ENCODE results near the gene PTPN22. TPM values are rescaled to one million over a fixed set of nuclear protein-coding genes. Genes with fewer than 3 reads are reported as not detected.
A peak's percentile ranks its signal among the peaks of the same experiment; 100 is the strongest.

Gene PTPN22
- total RNA-seq, 2 experiments from 2014 or later: 79.4 to 81.1 TPM

GRCh38 chr1:113903501-113904292 is 32.2 kb upstream of the PTPN22 start:
- Mint-ChIP-seq H3K27me3 (no peaks in the 10 kb centered on the region), H3K4me1 (peaks cover 69% of the 10 kb centered on the region), H3K9me3 (no peaks in the 10 kb centered on the region), H3K27ac (peak overlapping the region; percentile 89), H3K4me3 (peak overlapping the region; percentile 93), H3K36me3 (ENCODE audit: low read depth) (peaks cover 63% of the 10 kb centered on the region)
- DNase-seq: no peak
- ChIA-PET CTCF (interaction anchor here (0.7 to 6.0 kb wide), 20 partner anchors 10 to 379 kb away, joined by 3 to 90 read pairs (median 4); partner anchors contain the start of gene HIPK1), POLR2A (interaction anchor here (0.7 to 9.3 kb wide), 24 partner anchors 9 to 144 kb away, joined by 3 to 268 read pairs (median 7); partner anchors contain the start of genes BCL2L15, HIPK1, PHTF1 and RSBN1)

DNA sequence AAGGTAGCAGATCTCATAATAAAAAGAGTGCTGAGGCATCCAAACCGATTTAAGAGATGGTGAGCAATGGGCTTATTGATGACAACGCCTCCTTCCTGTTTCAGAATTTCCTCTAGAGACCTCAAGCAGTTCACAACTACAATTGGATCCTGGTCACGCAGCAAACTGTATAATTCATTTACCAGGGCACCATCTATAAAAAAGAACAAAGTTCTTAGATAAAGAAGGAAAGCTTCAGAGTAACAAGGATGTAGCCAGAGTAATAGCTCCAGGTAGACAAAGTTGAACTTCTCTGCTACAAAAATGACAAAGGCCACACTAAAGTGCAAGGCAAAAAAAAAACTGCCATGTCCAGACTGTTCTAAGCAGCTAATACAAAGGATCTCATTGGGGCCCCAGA is 29.7 kb upstream of the PTPN22 start:
- Mint-ChIP-seq H3K36me3 (ENCODE audit: low read depth) (peaks cover 68% of the 10 kb centered on the region), H3K27ac (peak overlapping the region; percentile 70), H3K4me3 (no peak overlapping the region), H3K9me3 (no peaks in the 10 kb centered on the region), H3K4me1 (peaks cover 61% of the 10 kb centered on the region), H3K27me3 (no peaks in the 10 kb centered on the region)
- ChIA-PET POLR2A (interaction anchor here (0.9 to 6.2 kb wide), 6 partner anchors 27 to 89 kb away, joined by 3 to 87 read pairs (median 3); partner anchors contain the start of gene RSBN1), CTCF (interaction anchor here (2.1 to 2.2 kb wide), 2 partner anchors 30 to 65 kb away, joined by 6 to 7 read pairs; no protein-coding TSS in a partner anchor)
- DNase-seq: no peak

GRCh38 chr1:113899111-113899510 is 27.6 kb upstream of the PTPN22 start:
- CTCF ChIA-PET: interaction anchor here (1.0 to 1.3 kb wide), 2 partner anchors 10 to 23 kb away, joined by 3 to 4 read pairs; no protein-coding TSS in a partner anchor
- H3K27me3 Mint-ChIP-seq: no peaks in the 10 kb centered on the region

DNA sequence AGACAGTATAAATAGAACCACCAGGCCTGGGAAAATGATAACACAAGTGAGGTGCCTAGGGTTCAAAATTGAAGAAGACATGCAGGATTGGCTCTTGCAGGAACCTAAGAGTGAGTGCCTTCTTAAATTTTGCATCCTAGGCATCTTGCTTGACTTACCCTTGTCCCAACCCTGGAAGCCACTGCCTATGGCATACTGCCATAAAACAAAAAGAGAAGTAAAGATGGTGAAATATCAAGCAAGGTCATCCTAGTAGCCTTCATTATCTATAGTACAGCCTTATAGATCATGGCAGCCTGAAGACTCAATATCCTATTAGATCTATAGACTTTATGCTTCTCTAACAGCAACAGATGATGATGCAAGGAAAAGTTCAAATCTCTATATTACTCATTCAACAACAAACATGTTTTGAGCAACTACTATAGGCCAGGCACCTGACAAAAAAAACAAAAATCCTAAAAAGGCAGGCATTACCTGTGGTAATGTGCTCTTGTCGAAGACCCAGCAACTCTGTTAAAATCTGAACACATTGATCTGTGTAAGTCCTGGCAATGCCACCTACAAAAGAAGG is 26.8 kb upstream of the PTPN22 start:
- ChIA-PET CTCF (interaction anchor here (1.0 kb wide), 1 partner anchor 22 kb away, joined by 3 read pairs; no protein-coding TSS in a partner anchor), POLR2A (no interaction called here)
- H3K27ac Mint-ChIP-seq: peak overlapping the region; percentile 31
- H3K4me3 Mint-ChIP-seq: no peak overlapping the region
- no peaks in the 10 kb centered on the region for H3K27me3 Mint-ChIP-seq
- no peaks in the 10 kb centered on the region for H3K9me3 Mint-ChIP-seq
- peaks cover 91% of the 10 kb centered on the region for H3K36me3 Mint-ChIP-seq (ENCODE audit: low read depth)
- DNase-seq: no peak
- H3K4me1 Mint-ChIP-seq: peaks cover 56% of the 10 kb centered on the region

More at GRCh38 chr1:113899111-113899510, 27.6 kb upstream of the PTPN22 start:
- DNase-seq: no peak
- Mint-ChIP-seq H3K9me3 (no peaks in the 10 kb centered on the region), H3K27ac (no peak overlapping the region), H3K36me3 (ENCODE audit: low read depth) (peaks cover 88% of the 10 kb centered on the region), H3K4me1 (peaks cover 60% of the 10 kb centered on the region), H3K4me3 (no peak overlapping the region)
- POLR2A ChIA-PET: interaction anchor here (1.9 kb wide), 1 partner anchor 19 kb away, joined by 3 read pairs; no protein-coding TSS in a partner anchor

GRCh38 chr1:113895961-113896360 is 24.4 kb upstream of the PTPN22 start:
- CTCF ChIA-PET: interaction anchor here (1.2 to 1.4 kb wide), 4 partner anchors 9 to 61 kb away, joined by 3 to 4 read pairs (median 4); partner anchors contain the start of gene BCL2L15
- Mint-ChIP-seq H3K36me3 (ENCODE audit: low read depth) (peaks cover 70% of the 10 kb centered on the region), H3K27me3 (no peaks in the 10 kb centered on the region), H3K9me3 (no peaks in the 10 kb centered on the region), H3K4me1 (peaks cover 33% of the 10 kb centered on the region), H3K27ac (no peak overlapping the region), H3K4me3 (no peak overlapping the region)
- no peak for DNase-seq
- POLR2A ChIA-PET: interaction anchor here (0.8 to 1.6 kb wide), 2 partner anchors 21 to 34 kb away, joined by 4 read pairs; no protein-coding TSS in a partner anchor

DNA sequence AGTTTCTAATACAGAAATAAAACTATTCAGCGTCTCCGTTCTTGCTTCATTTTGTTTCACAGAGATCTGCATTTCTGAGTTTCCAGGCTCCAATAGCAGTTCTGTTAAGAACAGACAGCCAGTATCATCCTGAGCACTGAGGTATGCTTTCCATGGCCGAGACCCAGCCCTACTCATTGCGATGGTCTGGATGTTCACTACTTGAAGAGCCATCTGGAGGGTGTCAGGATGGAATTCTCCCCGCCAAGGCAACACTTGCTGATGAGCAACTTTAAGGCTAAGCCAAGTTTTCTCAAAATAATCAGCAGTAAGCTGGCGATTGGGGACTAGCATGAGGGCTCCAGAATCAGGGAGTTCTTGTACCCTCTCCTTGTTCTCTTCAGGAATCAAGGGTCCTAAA is 23.6 kb upstream of the PTPN22 start:
- DNase-seq: no peak
- Mint-ChIP-seq H3K4me1 (peaks cover 28% of the 10 kb centered on the region), H3K27ac (no peak overlapping the region), H3K4me3 (no peak overlapping the region), H3K9me3 (no peaks in the 10 kb centered on the region), H3K36me3 (ENCODE audit: low read depth) (peaks cover 61% of the 10 kb centered on the region), H3K27me3 (no peaks in the 10 kb centered on the region)
- ChIA-PET POLR2A (interaction anchor here (0.8 to 0.9 kb wide), 2 partner anchors 9 to 21 kb away, joined by 3 to 4 read pairs; partner anchors contain the start of genes AP4B1 and DCLRE1B), CTCF (interaction anchor here (1.2 to 1.4 kb wide), 2 partner anchors 8 to 11 kb away, joined by 3 to 4 read pairs; partner anchors contain the start of gene BCL2L15)

GRCh38 chr1:113893267-113893666 is 21.8 kb upstream of the PTPN22 start:
- H3K4me3 Mint-ChIP-seq: no peak overlapping the region
- no peak overlapping the region for H3K27ac Mint-ChIP-seq
- POLR2A ChIA-PET: interaction anchor here (1.2 to 2.1 kb wide), 2 partner anchors 11 kb away, joined by 4 to 10 read pairs; partner anchors contain the start of gene AP4B1
- H3K36me3 Mint-ChIP-seq (ENCODE audit: low read depth): peaks cover 46% of the 10 kb centered on the region
- no peaks in the 10 kb centered on the region for H3K27me3 Mint-ChIP-seq
- H3K4me1 Mint-ChIP-seq: peaks cover 14% of the 10 kb centered on the region
- CTCF ChIA-PET: interaction anchor here (0.7 to 1.2 kb wide), 3 partner anchors 9 to 47 kb away, joined by 3 to 5 read pairs (median 4); partner anchors contain the start of gene AP4B1
- H3K9me3 Mint-ChIP-seq: no peaks in the 10 kb centered on the region
- no peak for DNase-seq

GRCh38 chr1:113891631-113892220 is 20.2 kb upstream of the PTPN22 start:
- H3K36me3 Mint-ChIP-seq (ENCODE audit: low read depth): peaks cover 36% of the 10 kb centered on the region
- no peak overlapping the region for H3K4me3 Mint-ChIP-seq
- H3K27me3 Mint-ChIP-seq: no peaks in the 10 kb centered on the region
- POLR2A ChIA-PET: interaction anchor here (1.1 kb wide), 1 partner anchor 12 kb away, joined by 4 read pairs; no protein-coding TSS in a partner anchor
- CTCF ChIA-PET: interaction anchor here (0.6 kb wide), 2 partner anchors 12 to 22 kb away, joined by 3 to 5 read pairs; no protein-coding TSS in a partner anchor
- DNase-seq: no peak
- H3K9me3 Mint-ChIP-seq: no peaks in the 10 kb centered on the region
- peaks cover 18% of the 10 kb centered on the region for H3K4me1 Mint-ChIP-seq
- H3K27ac Mint-ChIP-seq: no peak overlapping the region

DNA sequence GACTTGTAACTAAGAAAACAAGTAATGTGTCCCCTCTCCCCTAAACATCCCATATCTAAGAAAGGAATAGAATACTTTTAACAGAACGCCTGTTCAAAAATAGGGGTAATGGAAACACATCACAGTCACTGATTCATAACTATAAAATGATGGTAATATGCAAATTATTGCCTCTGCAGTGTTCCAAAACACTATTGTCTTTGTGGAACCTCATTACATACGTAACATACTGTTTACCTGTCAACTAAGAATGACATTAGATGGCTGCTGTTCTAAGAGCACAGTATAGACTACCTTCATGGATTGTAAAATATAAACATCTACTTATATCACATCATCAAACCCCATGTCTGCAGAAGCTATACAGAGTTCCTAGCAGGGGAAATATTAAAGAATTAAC is 19.3 kb upstream of the PTPN22 start:
- no peak for DNase-seq
- CTCF ChIA-PET: interaction anchor here (0.6 to 1.3 kb wide), 6 partner anchors 13 to 1134 kb away, joined by 3 to 7 read pairs (median 4); no protein-coding TSS in a partner anchor
- Mint-ChIP-seq H3K27ac (no peak overlapping the region), H3K27me3 (no peaks in the 10 kb centered on the region), H3K9me3 (no peaks in the 10 kb centered on the region), H3K36me3 (ENCODE audit: low read depth) (peaks cover 31% of the 10 kb centered on the region), H3K4me1 (peaks cover 22% of the 10 kb centered on the region), H3K4me3 (no peak overlapping the region)
- POLR2A ChIA-PET: interaction anchor here (1.1 kb wide), 1 partner anchor 13 kb away, joined by 4 read pairs; no protein-coding TSS in a partner anchor

GRCh38 chr1:113887402-113888175 is 16.1 kb upstream of the PTPN22 start, which contains the start of gene BCL2L15:
Gene BCL2L15 (minus strand): TSS chr1:113887581. CDS start chr1:113887375, 206 bp downstream.
- Mint-ChIP-seq H3K27me3 (no peaks in the 10 kb centered on the region), H3K9me3 (no peaks in the 10 kb centered on the region), H3K4me3 (no peak within 1 kb of the TSS), H3K4me1 (peaks cover 26% of the 10 kb centered on the region), H3K27ac (no peak within 1 kb of the TSS), H3K36me3 (ENCODE audit: low read depth) (peaks cover 17% of the 10 kb centered on the region)
- CTCF ChIA-PET: interaction anchor here (1.3 kb wide), 2 partner anchors 8 to 12 kb away, joined by 3 to 4 read pairs; no protein-coding TSS in a partner anchor
- no peak for DNase-seq
- POLR2A ChIA-PET: interaction anchor here (1.2 to 3.8 kb wide), 3 partner anchors 12 to 16 kb away, joined by 3 to 18 read pairs (median 10); partner anchors contain the start of gene AP4B1

All from activated CD4-positive, alpha-beta memory T cell treated with anti-CD3 and anti-CD28 coated beads, Interleukin-2, amount 10 ng/mL, durations not matched to agents 7 days and 5 days (primary cell).